SK-N-SH (cell line): ENCODE measurements around the gene TRPV6.

Source experiments
- CTCF ChIP-seq: fragments of 200-600 bp; sonication (generic); IDR thresholded peaks from 2 replicates; pipeline ENCODE4 v1.6.1; 2017; ENCODE audit warnings: antibody characterized with exemption, mild to moderate bottlenecking, moderate library complexity
- EP300 ChIP-seq, 2 experiments: IDR thresholded peaks; 2 replicates each; pipeline versions ENCODE4 v1.4.0 to v1.6.1; 2012; ENCODE audit warnings: borderline replicate concordance in 1 of 2, low read depth in 1 of 2, low read length in 1 of 2
- EZH2phosphoT487 ChIP-seq: fragments of 200-600 bp; sonication (generic); IDR thresholded peaks from 2 replicates; pipeline ENCODE4 v1.6.1; 2017; ENCODE audit warnings: low read depth, mixed run types, mild to moderate bottlenecking, antibody characterized with exemption, moderate library complexity, borderline replicate concordance
- GABPA ChIP-seq: IDR thresholded peaks from 2 replicates; pipeline ENCODE4 v1.4.0; 2012; ENCODE audit warnings: low read depth, mild to moderate bottlenecking
- RAD21 ChIP-seq: IDR thresholded peaks from 2 replicates; pipeline ENCODE4 v1.6.1; 2012; ENCODE audit warnings: mild to moderate bottlenecking, low read length
- SIN3A ChIP-seq: IDR thresholded peaks from 2 replicates; pipeline ENCODE4 v1.6.1; 2012; ENCODE audit warnings: low read depth, mild to moderate bottlenecking, low read length, moderate library complexity, borderline replicate concordance
- TF ChIP-seq, protein P1 (sequence below): IDR thresholded peaks from 2 replicates; pipeline ENCODE4 v1.6.1; 2012; ENCODE audit warnings: mild to moderate bottlenecking, low read depth, low read length, moderate library complexity

DNA sequence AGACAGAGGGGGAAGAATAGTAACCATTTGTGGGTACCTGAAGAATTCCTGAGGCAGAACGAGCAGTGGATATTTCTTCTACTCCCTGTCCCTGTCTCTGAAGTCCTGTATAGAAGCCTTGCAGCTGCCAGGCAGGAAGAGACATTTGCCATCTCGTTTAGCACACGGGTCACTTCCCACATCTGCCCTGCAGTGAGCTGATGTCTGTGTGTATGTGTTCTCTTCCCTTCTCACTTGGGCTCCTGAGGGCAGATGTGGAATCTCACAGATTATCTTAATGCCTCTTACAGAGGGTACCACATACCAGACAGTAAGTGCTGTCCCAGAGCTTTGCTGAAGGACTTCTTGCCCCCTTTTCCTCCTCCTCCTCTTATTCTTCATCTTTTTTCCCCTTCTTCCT lies 14.1 kb upstream of the TRPV6 start:
- no peak for TF ChIP-seq EP300 (IDR thresholded peaks at IDR 0.05; ENCODE audit: borderline replicate concordance in 1 of 2, low read depth in 1 of 2, low read length in 1 of 2)
- TF ChIP-seq CTCF = no peak
- TF ChIP-seq, protein P1, sequence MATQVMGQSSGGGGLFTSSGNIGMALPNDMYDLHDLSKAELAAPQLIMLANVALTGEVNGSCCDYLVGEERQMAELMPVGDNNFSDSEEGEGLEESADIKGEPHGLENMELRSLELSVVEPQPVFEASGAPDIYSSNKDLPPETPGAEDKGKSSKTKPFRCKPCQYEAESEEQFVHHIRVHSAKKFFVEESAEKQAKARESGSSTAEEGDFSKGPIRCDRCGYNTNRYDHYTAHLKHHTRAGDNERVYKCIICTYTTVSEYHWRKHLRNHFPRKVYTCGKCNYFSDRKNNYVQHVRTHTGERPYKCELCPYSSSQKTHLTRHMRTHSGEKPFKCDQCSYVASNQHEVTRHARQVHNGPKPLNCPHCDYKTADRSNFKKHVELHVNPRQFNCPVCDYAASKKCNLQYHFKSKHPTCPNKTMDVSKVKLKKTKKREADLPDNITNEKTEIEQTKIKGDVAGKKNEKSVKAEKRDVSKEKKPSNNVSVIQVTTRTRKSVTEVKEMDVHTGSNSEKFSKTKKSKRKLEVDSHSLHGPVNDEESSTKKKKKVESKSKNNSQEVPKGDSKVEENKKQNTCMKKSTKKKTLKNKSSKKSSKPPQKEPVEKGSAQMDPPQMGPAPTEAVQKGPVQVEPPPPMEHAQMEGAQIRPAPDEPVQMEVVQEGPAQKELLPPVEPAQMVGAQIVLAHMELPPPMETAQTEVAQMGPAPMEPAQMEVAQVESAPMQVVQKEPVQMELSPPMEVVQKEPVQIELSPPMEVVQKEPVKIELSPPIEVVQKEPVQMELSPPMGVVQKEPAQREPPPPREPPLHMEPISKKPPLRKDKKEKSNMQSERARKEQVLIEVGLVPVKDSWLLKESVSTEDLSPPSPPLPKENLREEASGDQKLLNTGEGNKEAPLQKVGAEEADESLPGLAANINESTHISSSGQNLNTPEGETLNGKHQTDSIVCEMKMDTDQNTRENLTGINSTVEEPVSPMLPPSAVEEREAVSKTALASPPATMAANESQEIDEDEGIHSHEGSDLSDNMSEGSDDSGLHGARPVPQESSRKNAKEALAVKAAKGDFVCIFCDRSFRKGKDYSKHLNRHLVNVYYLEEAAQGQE = no peak
- no peak for TF ChIP-seq EZH2phosphoT487
- no peak for TF ChIP-seq SIN3A
- TF ChIP-seq GABPA = no peak
- TF ChIP-seq RAD21 = no peak
